COLO829 (cell line): ENCODE data around the gene FBN2.

Source experiments
- DNase-seq: peaks from one replicate; pipeline ENCODE4 v3.0.0; 2012; ENCODE audit warnings: low spot score

The FBN2 gene

GRCh38 chr5:128304791-128305190 is 233.3 kb downstream of the FBN2 start:
- no peak for DNase-seq

DNA sequence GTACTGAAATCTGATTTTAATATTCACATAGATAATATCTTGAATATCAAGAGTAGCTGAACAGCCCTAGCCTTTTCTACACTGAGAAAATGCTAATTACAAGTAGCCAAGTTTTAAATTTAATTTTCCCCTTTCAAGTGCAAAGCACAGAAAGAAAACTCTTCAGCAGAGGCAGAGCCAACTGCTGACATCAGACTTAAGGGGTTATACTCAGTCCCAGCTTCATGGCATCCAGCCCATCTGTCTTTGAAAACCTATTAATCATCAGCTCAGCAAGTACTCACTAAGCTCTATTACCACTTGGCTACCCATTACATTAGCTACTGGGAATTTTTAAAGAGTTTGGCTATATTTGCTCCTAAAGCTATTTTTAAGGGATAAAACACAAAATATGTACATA is 234.0 kb downstream of the FBN2 start:
- no peak for DNase-seq

GRCh38 chr5:128303593-128303992 is 234.5 kb downstream of the FBN2 start:
- no peak for DNase-seq

DNA sequence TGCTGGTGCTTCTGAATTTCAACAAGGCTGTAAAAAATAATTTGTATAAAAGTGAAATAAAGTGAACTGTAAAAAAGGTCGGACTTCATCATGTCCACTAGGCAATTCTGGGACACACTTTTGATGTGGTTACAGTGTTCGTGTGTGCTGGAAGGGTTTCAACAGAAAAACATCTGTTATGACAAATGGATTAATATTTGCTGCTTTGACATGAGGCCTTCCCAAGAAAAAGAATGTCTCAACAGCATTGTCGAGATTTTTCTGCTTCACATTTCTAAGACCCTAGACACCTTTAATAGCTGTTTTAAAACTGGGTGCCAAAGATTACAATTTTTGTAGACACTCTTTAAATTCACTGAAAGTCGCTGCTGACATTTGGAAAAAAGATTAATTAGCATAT is 237.9 kb downstream of the FBN2 start:
- no peak for DNase-seq

DNA sequence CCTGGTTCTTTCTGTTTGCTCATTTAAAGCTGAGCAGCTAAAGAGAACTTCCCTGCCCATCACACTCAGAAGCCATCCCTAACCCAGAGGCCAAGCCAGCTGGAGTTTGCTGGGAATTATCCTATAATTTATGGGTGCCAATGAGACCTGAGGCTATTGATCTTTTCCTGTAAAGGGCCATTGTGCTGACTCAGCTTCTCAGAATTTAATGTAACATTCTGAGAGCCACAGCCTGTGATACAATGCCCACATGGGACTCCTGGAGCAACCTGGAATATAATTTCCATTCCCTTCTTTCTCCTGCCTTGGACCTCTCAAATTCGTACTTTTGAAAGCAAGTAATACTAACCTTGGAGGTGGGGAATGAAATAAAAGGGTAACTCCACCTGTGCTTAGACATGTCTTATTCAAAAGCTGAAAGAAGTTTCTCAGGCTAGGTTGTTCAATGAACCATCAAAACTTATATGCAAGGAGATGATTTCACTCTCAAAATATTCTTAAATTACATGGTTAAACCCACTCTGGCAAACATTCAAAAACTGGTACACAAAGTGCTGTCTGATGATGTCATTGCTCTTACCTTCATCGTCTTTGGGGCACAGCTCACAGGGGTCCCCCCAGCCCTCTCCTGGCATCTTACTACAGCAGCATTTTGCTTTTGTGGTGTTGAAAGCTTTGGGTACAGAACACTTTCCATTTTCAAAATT is 247.7 kb downstream of the FBN2 start:
- DNase-seq: no peak

GRCh38 chr5:128287740-128288139 is 250.3 kb downstream of the FBN2 start:
- DNase-seq: no peak

GRCh38 chr5:128284236-128284635 is 253.8 kb downstream of the FBN2 start:
- no peak for DNase-seq

DNA sequence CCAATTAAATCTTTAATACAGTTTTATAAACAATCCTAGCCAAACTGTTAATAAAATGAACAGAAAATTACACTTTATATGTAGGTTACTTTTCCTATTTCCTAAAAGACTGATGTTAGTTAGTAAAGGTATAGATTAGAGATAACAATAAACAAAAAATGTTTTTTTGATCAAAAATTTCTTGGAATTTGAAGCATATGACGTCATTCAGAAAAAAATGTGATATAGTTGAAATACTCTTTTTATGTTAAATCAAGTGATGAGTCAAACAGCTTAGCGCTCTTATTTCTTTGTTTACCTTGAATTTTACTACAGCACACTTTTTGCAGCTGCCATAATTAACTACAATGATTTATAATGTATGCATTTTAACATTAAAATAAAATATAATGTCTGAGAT is 258.7 kb downstream of the FBN2 start:
- no peak for DNase-seq

GRCh38 chr5:128276537-128277216 is 261.4 kb downstream of the FBN2 start:
- DNase-seq: no peak

DNA sequence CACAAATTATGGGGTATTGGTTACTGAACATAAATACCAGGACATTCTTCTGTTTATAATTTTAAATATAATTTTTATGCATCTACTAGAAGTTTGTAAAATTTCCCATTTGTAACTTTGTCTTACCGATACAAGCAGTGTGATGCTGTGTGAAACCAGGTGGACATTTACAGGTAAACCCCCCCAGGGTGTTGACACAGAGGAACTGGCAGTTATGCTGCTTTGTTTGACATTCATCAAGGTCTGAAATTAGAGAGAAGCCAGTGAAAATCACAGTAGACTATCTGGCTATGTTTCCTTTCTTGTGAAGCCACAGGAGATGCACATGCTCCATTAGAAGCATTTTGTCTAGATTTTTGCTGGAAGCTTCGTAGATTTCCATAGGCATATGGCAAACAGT is 263.6 kb downstream of the FBN2 start:
- DNase-seq: no peak

GRCh38 chr5:128273736-128274135 is 264.3 kb downstream of the FBN2 start:
- no peak for DNase-seq

DNA sequence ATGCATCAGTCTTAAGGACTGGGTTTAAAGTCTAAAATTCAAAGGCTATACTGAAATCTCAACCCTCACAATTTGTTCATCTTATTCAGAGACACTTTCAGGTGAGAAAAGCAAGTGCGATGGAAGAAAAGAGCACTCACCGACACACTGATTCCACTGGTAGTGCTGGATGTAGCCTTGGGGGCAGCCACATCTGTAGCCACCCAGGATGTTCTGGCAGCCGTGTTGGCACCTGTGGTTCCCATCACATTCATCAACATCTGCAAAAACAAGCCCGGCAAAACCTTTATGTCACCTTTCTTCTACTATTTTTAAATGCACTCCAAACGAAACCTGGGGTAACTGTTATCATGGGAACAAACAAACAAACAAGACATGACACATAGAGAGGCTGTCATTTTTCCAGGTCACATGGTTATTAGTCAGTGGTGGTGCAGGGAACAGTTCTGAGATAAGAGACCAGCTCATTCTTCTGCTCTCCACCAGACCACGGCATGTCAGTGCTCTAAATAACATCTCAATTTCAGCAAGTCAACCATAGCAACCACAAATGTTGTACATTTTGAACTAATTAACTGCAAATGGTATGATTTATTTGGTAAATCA is 266.1 kb downstream of the FBN2 start:
- peak; percentile 32 for DNase-seq

DNA sequence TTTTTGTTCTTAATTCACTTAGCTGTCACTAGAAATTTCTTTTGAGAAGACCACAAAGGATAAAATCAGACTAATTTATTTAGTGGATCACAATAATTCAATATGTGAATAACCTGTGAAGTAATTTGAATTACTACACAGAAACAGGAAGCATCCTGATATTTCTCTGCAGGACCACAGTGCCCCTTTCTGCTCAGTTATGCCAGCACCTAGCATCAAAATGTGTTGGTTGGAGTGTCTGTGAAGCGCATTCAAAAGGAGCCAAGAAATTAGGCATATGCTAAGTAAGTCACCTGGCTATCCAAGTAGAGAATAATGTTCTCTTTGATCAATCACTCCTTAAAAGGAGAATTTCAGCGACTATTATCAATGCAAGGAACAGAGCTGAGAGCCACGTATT is 267.0 kb downstream of the FBN2 start:
- no peak for DNase-seq

DNA sequence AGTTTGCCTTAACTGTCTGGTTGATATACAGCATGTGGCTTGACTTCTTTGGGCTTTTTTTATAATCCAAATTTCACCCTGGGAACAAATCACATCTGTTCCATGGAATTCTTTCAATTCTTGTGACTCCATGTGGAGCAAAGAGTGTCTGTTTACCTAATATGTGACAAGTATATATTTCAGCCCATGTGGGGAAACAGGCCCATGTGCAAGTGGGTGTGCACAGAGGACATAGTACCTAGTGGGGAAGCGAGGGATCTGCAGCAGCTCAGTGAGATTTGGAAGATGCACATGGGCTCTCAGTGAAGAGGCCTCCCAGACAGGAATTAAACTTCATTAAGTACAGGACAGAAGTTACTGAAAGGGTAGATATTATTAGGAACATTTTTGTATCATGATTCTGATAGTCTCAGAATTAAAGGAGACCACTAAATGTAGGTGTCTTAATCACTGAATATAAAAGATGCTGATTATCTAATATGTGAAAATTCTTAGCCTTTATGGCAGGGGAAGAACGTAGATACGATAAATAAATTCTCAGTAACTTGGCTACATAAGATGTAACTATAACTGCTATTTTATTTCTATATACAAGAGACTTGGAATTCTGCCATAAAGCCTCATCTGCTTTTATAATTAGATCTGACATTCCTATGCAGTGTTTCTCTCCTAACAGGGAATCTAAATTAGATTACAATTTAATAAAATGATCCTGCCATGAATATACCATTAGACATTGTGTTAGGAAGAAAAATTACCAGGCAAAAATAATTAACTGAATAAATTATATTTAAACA is 273.3 kb downstream of the FBN2 start:
- no peak for DNase-seq

GRCh38 chr5:128263357-128263756 is 274.7 kb downstream of the FBN2 start:
- DNase-seq: peak; percentile 34

DNA sequence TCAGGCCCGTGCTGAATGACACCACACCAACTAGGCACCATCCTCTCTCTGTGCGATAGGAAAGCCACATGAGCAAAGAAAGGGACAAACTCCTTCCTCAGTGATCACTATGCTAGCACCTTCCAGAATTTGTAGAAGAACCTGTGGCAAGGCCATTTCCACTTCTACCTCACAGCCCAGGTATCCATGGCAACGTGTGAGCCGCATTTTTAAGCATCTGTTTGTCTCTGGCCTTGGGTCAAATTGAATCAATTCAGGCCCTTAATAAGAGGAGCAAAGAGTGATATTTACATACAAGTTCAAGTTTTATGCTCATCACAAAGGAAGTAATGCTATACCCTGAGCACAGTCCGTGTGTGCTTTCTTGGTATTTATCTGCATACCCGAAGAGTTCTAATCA is 275.1 kb downstream of the FBN2 start:
- no peak for DNase-seq

DNA sequence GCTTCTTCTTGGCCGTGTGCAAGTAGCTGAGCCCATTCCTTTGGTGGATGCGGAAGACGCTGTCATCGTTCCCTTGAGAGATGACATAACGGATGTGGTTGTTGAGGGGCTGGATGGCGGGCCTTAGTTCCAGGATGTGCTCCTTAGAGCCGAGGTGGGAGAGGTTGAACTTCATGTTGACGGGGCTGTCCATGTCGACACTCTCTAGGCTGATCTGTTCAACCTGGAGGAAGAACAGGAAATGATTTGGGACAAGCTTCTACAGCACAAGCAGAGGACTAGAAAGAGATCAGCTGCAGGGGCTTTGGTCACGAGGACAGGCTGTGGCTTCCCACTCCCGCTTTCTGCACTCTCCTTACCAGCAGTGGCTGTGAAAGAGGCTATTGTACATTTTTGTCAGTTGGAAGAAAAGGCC is 278.4 kb downstream of the FBN2 start:
- DNase-seq: peak; percentile 87

DNA sequence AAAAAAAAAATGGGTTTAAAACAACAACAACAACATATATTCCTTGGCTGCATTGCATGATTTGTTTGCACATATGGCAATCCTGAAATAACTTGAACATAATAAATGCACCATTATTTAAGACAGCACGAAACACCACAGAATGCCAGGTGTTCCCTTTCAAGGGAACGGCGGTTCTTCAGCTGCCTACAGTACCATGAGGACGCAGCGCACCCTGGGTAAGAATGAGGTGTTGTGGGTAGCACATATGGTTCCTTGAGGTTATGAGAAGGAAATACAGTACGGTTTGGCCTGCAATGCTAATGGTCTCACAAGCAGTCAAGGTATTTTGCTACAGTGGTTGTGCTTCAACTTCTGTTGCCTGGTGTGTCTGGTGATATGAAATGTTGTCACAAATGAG is 279.7 kb downstream of the FBN2 start:
- no peak for DNase-seq

- no peak for DNase-seq
Observed at GRCh38 chr5:128257076-128257475, 281.0 kb downstream of the FBN2 start.

GRCh38 chr5:128254789-128255188 is 283.3 kb downstream of the FBN2 start:
- no peak for DNase-seq

DNA sequence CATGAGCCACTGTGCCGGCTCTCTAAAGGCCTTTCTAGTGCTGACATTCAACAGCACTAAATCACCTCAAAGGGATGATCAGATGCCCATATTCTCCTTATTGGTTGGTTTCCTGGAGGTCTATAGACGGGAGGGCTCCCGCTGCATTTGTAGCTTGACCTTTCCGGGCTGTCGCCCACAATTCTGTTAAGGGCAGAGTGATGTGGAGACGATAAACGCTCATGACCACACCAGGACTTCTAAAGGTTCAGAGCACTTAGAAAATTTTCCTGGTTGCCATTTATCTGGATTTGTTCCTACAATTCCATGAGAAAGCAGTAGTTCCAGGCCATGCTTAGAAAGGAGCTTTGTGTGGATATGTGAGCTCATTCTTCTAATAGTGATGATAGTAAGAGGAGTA is 284.2 kb downstream of the FBN2 start:
- no peak for DNase-seq

GRCh38 chr5:128253161-128253560 is 284.9 kb downstream of the FBN2 start:
- DNase-seq: no peak

DNA sequence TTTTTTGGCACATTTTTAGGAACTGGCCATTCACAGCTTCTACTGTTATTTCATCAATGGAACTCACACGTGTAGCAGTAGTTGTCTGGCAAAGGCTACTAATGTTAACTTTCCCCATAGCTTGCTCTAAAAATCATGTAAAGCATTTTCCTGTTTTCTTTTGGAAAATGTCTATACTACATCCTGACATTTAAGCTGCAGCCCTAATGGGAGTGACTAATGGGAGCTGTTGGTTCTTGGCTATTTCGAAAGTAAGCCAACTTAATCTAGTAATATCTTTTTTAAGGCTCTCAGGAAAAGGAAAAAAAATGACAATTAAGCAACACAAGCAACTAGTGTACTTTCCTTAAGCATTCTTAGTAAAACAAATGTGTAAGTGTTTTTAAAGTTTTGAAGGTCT is 285.3 kb downstream of the FBN2 start:
- no peak for DNase-seq
